NCI-H187 (cell line): ENCODE results near the gene TRAP1.

ENCODE experiments used
- DNase-seq, 2 experiments: peaks; one replicate each; lab custom pipeline; 2025; lab: John Stamatoyannopoulos, UW

TRAP1 gene

GRCh38 chr16:3717235-3718018 is at the start of gene TRAP1:
TRAP1 (minus strand) TSS chr16:3717524; CDS start chr16:3717508, 16 bp downstream.
- peak; percentile 4 to 30 for DNase-seq

- no peak for DNase-seq
Measured at GRCh38 chr16:3766177-3766576, 48.9 kb upstream of the TRAP1 start.

- DNase-seq, result no peak
Measured at GRCh38 chr16:3764409-3764808, 47.1 kb upstream of the TRAP1 start.

- DNase-seq, result no peak
Measured at GRCh38 chr16:3762107-3762750, 44.9 kb upstream of the TRAP1 start.

GRCh38 chr16:3761375-3762106 is 44.2 kb upstream of the TRAP1 start:
- no peak for DNase-seq

- no peak for DNase-seq
Measured at GRCh38 chr16:3760518-3760917, 43.2 kb upstream of the TRAP1 start.

- DNase-seq, result no peak
Measured at GRCh38 chr16:3759736-3760135, 42.4 kb upstream of the TRAP1 start.

GRCh38 chr16:3756113-3756512 is 38.8 kb upstream of the TRAP1 start:
- DNase-seq, result no peak

- no peak for DNase-seq
Measured at GRCh38 chr16:3755249-3755648, 37.9 kb upstream of the TRAP1 start.

GRCh38 chr16:3754772-3755171 is 37.4 kb upstream of the TRAP1 start:
- DNase-seq, result no peak

GRCh38 chr16:3754081-3754703 is 36.9 kb upstream of the TRAP1 start:
- no peak for DNase-seq

- no peak for DNase-seq
Measured at GRCh38 chr16:3752984-3753383, 35.7 kb upstream of the TRAP1 start.

- no peak for DNase-seq
Measured at GRCh38 chr16:3751878-3752277, 34.6 kb upstream of the TRAP1 start.

- no peak for DNase-seq
Measured at GRCh38 chr16:3748307-3748706, 31.0 kb upstream of the TRAP1 start.

- no peak for DNase-seq
Measured at GRCh38 chr16:3745751-3746355, 28.5 kb upstream of the TRAP1 start.

- no peak for DNase-seq
Measured at GRCh38 chr16:3744018-3744417, 26.7 kb upstream of the TRAP1 start.

GRCh38 chr16:3740934-3741333 is 23.6 kb upstream of the TRAP1 start:
- DNase-seq, result no peak

- no peak for DNase-seq
Measured at GRCh38 chr16:3740186-3740585, 22.9 kb upstream of the TRAP1 start.

- no peak for DNase-seq
Measured at GRCh38 chr16:3739636-3740035, 22.3 kb upstream of the TRAP1 start.

GRCh38 chr16:3738541-3738940 is 21.2 kb upstream of the TRAP1 start:
- no peak for DNase-seq

GRCh38 chr16:3738128-3738527 is 20.8 kb upstream of the TRAP1 start:
- no peak for DNase-seq

GRCh38 chr16:3737181-3737580 is 19.9 kb upstream of the TRAP1 start:
- no peak for DNase-seq
